Activated CD8-positive, alpha-beta memory T cell treated with anti-CD3 and anti-CD28 coated beads, Interleukin-2, amount 50 U/mL, for 24 hours (primary cell): ENCODE results near the gene ATN1.

ENCODE experiments used
- DNase-seq: peaks from one replicate; pipeline ENCODE4 v3.0.0-alpha.2; 2020; ENCODE audit errors: extremely low read depth

ATN1 gene

DNA sequence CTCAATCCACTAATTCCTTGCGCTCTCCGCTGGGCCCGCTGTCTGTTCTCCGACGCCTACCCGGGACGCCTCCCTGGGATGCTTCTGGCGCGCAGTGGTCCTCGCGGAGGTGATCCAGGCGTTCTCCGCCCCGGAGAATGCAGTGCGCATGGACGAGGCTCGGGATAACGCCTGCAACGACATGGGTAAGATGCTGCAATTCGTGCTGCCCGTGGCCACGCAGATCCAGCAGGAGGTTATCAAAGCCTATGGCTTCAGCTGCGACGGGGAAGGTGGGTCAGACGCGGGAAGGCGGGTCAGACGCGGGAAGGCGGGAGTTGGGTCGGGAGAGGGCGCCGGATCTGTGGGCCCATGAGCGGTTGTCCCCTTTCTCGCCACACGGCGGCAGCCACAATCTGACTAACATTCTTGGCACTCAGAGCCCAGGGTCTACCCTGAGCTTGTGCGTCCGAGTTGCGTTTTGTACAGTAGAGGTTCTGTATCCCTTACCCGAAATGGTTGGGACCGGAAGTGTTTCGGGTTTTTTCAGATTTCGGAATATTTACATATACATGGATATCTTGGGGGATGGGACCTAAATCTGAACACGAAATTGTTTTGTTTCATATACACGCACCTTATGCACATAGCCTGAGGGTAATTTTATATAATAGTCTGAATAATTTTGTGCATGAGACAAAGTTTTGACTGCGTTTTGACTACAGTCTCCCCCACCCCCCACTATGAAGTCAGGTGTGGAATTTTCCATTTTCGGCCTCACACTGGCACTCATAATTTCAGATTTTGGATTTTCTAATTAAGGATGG, 16.8 kb downstream of the ATN1 start:
- DNase-seq = peak; percentile 74

DNA sequence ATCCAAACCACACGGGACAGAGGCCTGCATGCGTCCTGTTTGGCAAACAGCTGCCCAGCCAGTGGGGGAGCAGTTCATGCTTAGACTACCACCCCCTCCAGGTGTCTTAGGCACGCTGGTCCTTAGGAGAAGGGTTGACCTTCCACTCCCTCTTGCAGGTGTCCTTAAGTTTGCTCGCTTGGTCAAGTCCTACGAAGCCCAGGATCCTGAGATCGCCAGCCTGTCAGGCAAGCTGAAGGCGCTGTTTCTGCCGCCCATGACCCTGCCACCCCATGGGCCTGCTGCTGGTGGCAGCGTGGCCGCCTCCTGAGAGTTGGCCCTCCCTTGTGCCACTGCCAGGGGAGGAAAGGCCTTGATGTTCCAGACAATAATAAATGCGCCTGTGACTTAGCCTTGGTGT, 17.9 kb downstream of the ATN1 start:
- DNase-seq = no peak

DNA sequence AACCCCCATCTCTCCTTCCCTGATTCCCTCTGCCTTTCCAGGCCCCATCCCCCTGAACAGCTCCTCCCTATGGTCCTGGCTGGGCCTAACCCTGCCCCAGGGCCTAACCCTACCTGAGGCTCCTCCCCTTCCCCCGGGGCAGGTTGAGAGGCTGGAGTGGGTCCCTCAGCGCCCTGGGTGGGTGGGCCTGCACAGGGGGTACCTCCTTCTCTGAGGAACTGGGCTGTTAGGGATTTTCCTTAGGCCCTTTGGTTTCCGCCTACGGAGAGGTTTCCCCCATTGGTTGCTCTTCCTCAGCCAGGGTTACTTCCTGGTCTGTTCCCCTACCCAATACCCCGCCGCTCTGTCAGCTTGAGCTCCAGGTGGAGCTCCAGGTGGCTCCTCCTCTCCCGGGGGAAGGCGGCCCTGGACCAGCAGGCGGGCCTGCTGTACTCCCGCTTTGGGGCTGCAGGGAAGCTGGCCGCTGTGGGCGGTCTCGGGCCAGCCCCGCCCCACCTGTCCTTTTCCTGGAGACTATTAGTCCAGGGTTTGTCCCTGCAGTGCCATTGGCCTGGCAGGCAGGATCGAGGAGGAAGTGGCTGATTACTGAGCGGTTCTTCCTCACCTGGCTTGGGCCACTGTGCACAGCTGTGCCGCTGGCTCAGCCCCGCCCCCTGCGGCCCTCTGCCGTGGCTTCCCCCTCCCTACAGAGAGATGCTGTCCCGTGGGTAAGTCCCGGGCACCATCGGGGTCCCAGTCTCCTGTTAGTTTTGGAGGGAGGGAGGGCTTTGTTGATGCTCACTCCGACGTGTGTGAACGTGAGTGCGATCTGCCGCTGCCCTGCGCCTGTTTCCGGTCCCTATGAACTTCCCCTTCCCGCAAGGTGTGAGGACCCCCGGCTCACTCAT, 18.5 kb downstream of the ATN1 start:
- no peak for DNase-seq

DNA sequence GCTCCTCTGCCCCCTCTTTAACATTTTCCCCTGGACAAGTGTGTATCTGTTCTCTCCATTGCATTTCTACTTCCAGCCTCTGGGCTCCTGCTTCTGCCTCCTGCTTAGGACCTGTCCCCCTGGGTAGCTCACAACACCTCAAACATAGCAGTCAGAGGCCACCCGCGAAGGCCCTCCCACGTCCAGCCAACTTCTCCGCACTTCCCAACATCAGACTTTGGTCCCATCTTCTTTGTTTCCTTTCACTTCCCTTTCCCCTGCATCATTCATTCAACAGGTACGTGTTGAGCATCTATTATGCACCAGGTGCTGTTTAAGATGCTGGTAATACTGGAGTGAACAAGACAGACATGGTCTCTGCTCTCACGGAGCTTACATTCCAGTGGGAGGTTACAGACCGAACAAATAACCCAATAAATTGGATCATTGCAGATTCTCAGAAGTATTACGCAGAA, 19.2 kb downstream of the ATN1 start:
- DNase-seq = no peak

DNA sequence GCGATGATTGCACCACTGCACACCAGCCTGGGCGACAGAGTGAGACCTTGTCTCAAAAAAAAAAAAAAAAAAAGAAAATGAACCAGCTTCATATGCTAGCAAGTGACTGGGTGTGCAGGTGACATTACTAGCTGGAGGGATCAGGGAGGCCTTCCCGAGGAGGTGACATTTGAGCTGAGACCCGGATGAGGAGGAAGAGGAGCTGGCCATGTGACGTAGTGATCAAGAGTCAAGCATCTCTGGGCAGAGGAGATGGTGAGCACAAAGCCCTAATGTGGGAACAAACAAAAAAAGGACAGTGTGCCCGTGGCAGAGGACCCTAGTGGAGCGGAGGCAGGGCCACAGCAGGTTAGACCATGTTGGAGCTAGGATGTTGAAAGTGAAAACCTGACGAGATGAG, 19.9 kb downstream of the ATN1 start:
- DNase-seq = no peak

DNA sequence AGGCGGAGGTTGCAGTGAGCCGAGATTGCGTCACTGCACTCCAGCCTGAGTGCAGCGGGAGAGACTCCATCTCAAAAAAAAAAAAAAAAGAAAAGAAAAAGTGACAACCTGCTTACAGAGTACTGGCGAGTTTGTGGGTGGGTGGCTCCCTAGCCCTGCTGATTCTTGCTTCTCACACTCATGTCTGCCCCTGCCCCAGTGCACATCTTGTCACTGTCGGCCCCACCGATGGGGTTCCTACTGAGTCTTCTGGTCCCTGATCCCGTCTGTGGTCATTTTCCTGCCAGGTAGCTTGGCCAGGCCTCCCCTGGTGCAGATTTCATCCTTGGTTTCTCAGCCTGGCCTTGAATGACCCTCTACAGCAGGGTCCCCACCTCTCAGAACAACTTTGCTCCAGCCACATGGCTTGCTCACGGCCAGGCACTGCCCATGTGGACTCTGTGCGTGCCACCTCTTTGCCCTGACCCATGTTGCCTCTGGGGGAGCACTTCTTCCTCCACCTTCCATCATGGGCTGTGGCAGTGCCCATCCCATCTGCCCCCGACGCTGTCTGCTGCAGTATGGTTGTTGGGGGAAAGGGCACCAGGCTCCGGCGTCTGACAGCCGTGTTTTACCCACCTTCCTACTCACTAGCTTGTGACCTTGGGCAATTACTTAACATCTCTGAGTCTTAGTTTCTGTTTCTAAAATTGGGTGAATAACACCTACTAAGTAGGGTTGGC, 21.3 kb downstream of the ATN1 start:
- DNase-seq = no peak

DNA sequence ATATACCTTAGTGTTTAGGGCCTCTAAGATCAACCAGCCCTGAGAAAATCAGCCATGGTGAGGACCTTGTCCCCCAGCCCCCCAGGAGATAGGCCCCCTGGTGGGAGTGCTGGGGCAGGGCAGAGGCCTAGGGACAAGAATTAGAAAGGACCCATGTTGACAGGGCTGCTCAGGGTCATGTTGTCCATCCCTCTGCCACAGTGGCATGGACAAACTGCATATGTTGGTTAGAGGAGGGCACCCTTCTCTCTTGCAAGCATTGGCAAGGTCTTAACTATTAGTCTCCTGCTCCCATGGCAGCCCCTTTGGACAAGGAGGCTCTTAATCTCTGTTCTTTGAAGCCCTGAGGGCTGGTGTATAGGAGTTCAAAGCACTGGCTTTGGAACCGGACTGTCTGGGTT, 22.6 kb downstream of the ATN1 start:
- no peak for DNase-seq

DNA sequence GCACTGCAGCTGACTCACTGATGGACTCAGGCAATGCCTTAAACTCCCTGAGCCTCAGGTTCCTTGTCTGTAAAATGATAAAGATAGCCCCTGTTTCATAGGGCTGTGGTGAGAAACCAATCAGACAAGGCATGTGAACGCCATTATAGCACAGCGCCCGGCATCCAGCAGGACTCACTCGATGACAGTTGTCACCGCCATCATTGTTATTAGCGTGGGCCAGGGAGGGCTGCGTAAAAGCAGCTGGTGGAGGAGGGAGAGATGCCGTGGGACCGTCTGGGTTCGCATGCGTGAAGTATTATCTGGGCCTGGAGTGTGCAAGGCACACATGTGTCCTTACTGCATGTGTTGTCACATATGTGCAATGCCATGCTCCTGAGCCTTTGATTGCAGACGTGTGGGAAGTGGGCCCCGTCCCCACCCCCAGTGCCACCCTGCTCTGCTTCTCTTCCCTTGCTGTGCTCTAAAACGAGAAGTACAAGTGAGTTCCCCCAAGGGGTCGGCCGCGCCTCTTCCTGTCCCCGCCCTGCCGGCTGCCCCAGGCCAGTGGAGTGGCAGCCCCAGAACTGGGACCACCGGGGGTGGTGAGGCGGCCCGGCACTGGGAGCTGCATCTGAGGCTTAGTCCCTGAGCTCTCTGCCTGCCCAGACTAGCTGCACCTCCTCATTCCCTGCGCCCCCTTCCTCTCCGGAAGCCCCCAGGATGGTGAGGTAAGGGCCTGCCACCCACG, 23.2 kb downstream of the ATN1 start, which contains the start of gene PTPN6:
Gene PTPN6, plus strand, starts transcription at position 546 of the 730 bp plus-strand sequence. Its CDS starts 157 bp downstream, at position 703.
- DNase-seq = no peak

DNA sequence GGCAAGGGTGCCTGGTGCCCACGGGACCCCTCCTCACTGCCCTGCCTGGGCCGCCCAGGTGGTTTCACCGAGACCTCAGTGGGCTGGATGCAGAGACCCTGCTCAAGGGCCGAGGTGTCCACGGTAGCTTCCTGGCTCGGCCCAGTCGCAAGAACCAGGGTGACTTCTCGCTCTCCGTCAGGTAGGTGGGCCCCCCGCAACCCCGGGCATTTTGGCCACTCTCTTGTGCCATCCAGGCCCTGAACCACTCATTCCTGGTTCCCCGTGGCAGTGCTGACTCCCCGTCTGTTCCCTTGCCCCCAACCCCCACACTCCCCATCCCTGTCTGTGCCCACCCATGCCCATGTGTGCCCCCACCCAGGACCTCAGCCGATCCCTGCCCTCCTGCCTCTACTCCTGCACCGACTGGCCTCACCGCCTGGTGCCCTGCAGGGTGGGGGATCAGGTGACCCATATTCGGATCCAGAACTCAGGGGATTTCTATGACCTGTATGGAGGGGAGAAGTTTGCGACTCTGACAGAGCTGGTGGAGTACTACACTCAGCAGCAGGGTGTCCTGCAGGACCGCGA, 23.9 kb downstream of the ATN1 start:
- no peak for DNase-seq

DNA sequence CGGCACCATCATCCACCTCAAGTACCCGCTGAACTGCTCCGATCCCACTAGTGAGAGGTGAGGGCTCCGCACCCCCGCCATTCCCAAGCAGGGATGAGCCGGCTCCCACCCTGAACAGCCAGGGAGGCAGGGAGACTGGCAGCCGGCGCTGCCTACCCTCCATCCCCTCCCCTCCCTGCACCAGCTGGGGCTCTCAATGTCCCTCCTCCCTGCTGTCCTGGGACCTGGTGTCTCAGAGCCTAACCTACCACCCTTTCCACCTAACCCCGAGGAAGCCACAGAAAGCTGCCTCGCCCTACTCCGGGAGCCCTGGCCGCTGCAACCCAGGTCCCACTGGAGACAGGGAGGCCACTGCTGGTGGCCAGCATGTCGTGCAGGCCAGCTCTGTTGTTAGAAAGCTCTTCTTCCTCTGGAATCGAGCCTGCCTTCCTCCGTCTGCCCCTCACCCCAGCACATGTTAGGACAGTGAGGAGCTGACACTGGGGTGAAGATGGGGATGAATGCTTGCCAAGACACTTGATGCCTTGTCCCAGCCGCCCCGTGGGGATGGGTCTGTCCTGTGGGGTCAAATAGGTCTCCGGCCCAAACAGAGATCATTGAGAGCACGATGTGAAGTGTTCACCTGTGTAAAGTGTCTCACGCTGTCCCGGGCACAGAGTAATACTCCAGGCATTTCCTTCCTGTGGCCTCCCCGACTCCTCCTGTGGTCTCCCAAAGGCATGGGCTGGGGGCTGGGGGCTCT, 24.5 kb downstream of the ATN1 start:
- no peak for DNase-seq

DNA sequence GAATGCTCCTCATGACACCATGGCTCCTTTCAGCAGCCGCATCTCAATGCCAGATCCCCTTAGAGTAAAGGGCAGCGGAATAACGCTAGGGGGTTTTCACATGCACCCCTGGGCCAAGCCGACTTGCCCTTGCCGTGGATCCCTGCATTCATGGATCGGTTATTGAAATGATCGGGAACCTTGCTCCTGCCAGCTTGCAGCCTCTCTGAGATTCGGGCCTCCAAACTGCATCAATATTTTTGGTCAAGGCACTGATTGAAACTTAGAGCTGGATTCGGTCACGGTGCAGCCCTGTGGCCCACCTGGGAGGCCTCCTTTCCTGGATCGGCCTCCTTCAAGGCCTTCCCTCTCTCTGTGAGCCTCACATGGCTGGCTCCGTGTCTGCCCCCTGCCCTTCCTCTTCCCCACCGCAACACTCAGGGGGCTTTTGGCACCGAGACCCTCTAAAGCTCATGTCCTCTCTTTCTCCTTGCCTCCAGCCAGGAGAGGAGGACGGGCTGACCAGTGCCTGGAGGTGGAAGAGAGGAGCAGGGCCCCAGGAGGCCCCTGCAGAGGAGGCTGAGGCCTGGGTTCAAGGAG, 25.2 kb downstream of the ATN1 start:
- DNase-seq = no peak

DNA sequence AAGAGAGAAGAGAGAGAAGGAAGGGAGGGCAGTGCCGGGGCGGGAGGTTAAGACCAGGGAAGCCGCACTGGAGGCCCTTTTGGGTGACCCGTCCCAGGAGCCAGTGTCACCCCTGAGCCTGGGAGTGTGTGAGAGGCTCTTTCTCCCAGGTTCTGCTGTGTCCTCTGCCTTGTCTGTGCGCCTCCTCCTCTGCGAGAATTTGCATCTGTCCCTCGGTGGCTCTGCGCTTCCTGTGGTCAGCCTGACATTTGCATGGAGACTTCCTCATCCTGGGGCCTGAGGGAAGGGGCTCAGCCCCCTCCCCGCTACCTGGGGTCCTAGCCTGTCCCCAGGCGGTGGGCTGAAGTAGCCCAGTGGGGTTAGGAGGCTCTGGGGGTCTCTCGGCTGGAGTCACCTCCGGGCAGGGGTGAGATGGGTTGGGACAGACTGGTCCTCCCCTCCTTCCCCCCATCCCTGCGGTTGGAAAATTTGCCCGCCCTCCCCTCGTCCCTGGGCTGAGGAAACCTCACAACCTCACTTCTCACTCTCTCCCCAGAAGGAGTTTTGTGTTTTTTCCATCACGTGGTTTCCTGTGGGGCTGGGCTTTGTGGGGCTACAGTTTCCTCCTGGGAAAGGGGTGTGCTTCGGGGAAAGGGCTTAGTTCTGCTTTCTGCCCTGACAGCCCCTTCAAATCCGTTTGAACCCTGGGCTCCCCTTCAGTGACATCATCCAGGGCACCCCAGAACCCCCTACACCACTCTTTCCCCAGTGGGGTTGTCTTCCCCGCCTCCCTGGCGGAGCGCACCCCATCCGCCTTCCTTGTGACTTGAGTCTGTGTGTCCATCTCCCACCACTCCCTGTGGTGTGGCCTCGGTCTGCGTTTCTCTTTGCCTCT, 25.9 kb downstream of the ATN1 start:
- peak; percentile 72 for DNase-seq

DNA sequence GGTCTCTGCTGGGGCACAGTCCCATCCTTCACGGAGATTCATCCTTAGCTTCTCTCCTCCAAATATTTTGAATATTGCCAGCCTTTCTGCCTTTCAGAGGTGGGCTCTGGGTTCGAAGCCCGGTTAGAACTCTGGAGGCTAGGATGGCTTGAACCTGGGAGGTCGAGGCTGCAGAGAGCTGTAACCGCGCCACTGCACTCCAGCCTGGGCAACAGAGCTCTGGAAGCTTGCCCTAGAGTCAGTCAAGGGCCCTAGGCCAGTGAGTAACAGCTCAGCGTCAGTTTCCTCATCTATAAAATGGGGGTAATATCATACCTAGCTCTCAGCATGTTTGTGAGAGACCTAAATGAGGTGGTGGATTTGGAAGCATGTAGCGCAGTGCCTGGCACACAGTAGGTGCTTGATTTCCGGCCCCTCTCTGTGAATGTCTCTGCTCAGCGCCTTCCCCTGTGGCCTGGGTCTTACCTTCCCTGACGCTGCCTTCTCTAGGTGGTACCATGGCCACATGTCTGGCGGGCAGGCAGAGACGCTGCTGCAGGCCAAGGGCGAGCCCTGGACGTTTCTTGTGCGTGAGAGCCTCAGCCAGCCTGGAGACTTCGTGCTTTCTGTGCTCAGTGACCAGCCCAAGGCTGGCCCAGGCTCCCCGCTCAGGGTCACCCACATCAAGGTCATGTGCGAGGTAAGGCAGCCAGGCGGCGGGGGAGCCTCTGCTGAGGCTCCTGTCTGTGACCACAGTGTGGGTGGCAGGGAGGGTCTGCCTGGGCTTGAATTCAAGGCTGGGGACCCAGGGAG, 26.8 kb downstream of the ATN1 start:
- DNase-seq = no peak

DNA sequence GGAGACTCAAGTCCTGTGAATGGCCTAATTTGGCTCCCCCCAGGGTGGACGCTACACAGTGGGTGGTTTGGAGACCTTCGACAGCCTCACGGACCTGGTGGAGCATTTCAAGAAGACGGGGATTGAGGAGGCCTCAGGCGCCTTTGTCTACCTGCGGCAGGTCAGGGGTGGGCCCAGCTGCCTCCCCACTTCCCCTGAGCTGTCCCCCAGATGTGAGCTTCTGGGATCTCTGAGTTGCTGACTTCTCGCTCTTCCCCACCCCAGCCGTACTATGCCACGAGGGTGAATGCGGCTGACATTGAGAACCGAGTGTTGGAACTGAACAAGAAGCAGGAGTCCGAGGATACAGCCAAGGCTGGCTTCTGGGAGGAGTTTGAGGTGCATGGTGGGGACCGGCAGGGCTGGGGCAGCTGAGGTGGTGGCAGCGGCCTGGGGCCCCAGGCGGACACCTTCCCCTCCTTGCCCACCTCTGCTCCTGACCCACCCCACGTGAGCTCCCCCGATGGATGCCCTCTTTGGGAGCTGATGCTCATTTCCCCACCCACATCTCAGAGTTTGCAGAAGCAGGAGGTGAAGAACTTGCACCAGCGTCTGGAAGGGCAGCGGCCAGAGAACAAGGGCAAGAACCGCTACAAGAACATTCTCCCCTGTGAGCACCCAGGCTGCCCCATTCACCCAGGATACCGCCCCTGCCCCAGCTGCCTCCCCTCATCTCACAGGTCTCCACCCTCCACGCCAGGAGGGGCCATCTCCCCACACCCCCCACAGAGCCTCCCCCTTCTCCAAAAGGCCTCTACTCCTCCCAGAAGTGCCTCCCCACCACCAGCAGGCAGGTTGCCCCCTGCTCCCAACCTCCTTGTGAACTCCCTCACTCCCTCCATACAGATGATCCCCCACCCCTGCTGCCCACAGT, 27.6 kb downstream of the ATN1 start:
- DNase-seq = no peak

DNA sequence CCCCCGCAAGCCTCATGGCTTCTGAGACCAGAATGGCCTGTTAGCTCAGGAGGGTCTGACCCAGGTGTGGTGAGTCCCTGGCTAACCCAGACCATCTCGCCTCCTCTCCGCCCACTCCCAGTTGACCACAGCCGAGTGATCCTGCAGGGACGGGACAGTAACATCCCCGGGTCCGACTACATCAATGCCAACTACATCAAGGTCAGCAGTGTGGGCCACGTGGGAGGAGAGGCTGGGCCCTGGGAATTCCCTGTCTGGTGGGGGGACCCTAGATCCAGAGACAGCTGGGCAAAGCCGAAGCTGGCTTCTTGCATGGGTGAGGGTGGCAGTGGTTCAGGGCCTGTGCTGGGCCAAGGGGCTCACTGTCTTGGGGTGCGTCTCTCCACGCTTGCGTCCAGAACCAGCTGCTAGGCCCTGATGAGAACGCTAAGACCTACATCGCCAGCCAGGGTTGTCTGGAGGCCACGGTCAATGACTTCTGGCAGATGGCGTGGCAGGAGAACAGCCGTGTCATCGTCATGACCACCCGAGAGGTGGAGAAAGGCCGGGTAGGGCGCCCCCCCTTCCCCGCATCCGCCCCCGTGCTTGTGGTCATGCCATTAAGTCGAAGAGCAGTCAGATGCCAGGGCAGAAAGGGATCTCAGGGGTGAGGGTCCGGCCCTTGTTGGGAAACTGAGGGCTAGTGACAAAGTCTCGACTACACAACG, 28.4 kb downstream of the ATN1 start:
- no peak for DNase-seq

DNA sequence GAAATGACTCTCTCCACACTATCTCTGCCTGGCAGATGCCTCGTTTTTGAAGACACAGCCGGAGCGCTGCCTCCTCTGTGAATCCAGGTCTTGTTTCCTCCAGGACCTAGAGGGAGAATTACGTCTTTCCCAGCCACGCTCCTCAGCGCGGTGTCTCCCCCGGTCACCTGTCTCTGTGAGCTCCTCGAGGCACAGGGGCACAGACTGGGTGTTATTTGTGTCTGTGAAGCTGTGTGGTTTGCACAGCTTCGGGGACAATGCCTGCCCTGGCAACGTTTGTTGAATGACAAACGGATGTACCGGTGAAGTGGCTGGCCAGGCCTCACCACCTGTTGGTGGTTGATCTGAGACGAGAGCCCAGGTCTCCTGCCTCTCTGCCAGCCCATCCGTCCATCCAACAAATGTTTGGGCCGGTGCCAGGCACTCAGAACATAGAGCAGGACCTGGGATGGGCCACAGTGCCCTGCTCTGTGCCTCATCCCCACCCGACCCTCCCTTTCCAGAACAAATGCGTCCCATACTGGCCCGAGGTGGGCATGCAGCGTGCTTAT, 29.5 kb downstream of the ATN1 start:
- DNase-seq = no peak
